H1 (cell line): ENCODE results near the gene GCNA.

ENCODE experiments used
- CEBPB ChIP-seq: IDR thresholded peaks from 2 replicates; pipeline ENCODE4 v1.6.1; 2012; ENCODE audit warnings: low read depth, low read length
- CHD2 ChIP-seq: IDR thresholded peaks from 2 replicates; pipeline ENCODE4 v1.6.1; 2012; ENCODE audit warnings: low read length, improper control_type of control experiment
- EP300 ChIP-seq, 2 experiments: IDR thresholded peaks; 1 replicate in 1 of 2; 2 replicates in 1 of 2; pipeline ENCODE4 v1.6.1; 2011 to 2012; ENCODE audit warnings: low read depth in 2 of 2, low read length in 2 of 2, mild to moderate bottlenecking in 2 of 2, borderline replicate concordance in 1 of 2, inconsistent platforms in 1 of 2, moderate library complexity in 1 of 2
- EZH2 ChIP-seq: fragments of 200-600 bp; sonication (generic); IDR thresholded peaks from 2 replicates; pipeline ENCODE4 v1.7.1; 2012; ENCODE audit warnings: low read depth, mild to moderate bottlenecking, moderate library complexity, low read length, inconsistent platforms; ENCODE audit not compliant: severe bottlenecking
- GABPA ChIP-seq: IDR thresholded peaks from 2 replicates; pipeline ENCODE4 v1.6.1; 2011; ENCODE audit warnings: mild to moderate bottlenecking, low read length, moderate library complexity, borderline replicate concordance; ENCODE audit not compliant: insufficient read depth
- KDM1A ChIP-seq: fragments of 200-600, 300-600 bp; sonication (generic); IDR thresholded peaks from 2 replicates; pipeline ENCODE4 v1.7.1; 2016; ENCODE audit warnings: mild to moderate bottlenecking, low read length, borderline replicate concordance
- POLR2AphosphoS5 ChIP-seq: IDR thresholded peaks from 2 replicates; pipeline ENCODE4 v1.6.1; 2011; ENCODE audit warnings: low read depth, low read length
- RAD21 ChIP-seq, 2 experiments: IDR thresholded peaks in 1 of 2; conservative IDR thresholded peaks in 1 of 2; 2 replicates each; pipeline ENCODE4 v1.6.1; 2011; ENCODE audit warnings: low read depth in 2 of 2, low read length in 2 of 2, improper control_type of control experiment in 1 of 2, inconsistent platforms in 1 of 2, mild to moderate bottlenecking in 1 of 2, moderate library complexity in 1 of 2
- RBBP5 ChIP-seq: IDR thresholded peaks from 2 replicates; pipeline ENCODE4 v1.7.1; 2012; ENCODE audit warnings: low read depth, mild to moderate bottlenecking, inconsistent platforms, low read length, moderate library complexity, borderline replicate concordance
- ZNF274 ChIP-seq: IDR thresholded peaks from 2 replicates; pipeline ENCODE4 v1.7.0; 2012; ENCODE audit warnings: low read length, borderline replicate concordance; ENCODE audit errors: extremely low read depth
- TF ChIP-seq, protein P1 (sequence below), 3 experiments: IDR thresholded peaks; 1 replicate in 2 of 3; 2 replicates in 1 of 3; pipeline versions ENCODE4 v1.5.1 to v1.6.1; 2011; ENCODE audit warnings: low read length in 3 of 3, mild to moderate bottlenecking in 3 of 3, inconsistent platforms in 2 of 3, low read depth in 1 of 3, moderate library complexity in 1 of 3; ENCODE audit not compliant: insufficient read depth in 1 of 3; ENCODE audit errors: control extremely low read depth in 1 of 3
- TF ChIP-seq, protein P2 (sequence below): IDR thresholded peaks from 2 replicates; pipeline ENCODE4 v1.6.1; 2011; ENCODE audit warnings: low read depth, mild to moderate bottlenecking, low read length; ENCODE audit not compliant: insufficient read depth
- TF ChIP-seq, protein P3 (sequence below): IDR thresholded peaks from 2 replicates; pipeline ENCODE4 v1.6.1; 2012; ENCODE audit warnings: inconsistent platforms
- TF ChIP-seq, protein P4 (sequence below): IDR thresholded peaks from 2 replicates; pipeline ENCODE4 v1.6.1; 2011; ENCODE audit warnings: low read length, improper control_type of control experiment

GRCh38 chrX:71550578-71550977 lies 27.7 kb upstream of the GCNA start:
- TF ChIP-seq, protein P1, sequence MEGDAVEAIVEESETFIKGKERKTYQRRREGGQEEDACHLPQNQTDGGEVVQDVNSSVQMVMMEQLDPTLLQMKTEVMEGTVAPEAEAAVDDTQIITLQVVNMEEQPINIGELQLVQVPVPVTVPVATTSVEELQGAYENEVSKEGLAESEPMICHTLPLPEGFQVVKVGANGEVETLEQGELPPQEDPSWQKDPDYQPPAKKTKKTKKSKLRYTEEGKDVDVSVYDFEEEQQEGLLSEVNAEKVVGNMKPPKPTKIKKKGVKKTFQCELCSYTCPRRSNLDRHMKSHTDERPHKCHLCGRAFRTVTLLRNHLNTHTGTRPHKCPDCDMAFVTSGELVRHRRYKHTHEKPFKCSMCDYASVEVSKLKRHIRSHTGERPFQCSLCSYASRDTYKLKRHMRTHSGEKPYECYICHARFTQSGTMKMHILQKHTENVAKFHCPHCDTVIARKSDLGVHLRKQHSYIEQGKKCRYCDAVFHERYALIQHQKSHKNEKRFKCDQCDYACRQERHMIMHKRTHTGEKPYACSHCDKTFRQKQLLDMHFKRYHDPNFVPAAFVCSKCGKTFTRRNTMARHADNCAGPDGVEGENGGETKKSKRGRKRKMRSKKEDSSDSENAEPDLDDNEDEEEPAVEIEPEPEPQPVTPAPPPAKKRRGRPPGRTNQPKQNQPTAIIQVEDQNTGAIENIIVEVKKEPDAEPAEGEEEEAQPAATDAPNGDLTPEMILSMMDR (IDR thresholded peaks at IDR 0.05; ENCODE audit: control extremely low read depth in 1 of 3, insufficient read depth in 1 of 3, low read depth in 1 of 3, low read length in 3 of 3): no peak
- no peak for TF ChIP-seq RAD21 (IDR thresholded peaks at IDR 0.05 in 1 of 2, conservative IDR thresholded peaks at IDR 0.05 in 1 of 2; ENCODE audit: low read depth in 2 of 2, low read length in 2 of 2)
- TF ChIP-seq GABPA: no peak
- no peak for TF ChIP-seq ZNF274
- no peak for TF ChIP-seq RBBP5
- TF ChIP-seq, protein P2, sequence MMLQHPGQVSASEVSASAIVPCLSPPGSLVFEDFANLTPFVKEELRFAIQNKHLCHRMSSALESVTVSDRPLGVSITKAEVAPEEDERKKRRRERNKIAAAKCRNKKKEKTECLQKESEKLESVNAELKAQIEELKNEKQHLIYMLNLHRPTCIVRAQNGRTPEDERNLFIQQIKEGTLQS: no peak
- TF ChIP-seq KDM1A: no peak
- TF ChIP-seq EZH2: no peak
- TF ChIP-seq, protein P3, sequence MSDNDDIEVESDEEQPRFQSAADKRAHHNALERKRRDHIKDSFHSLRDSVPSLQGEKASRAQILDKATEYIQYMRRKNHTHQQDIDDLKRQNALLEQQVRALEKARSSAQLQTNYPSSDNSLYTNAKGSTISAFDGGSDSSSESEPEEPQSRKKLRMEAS: no peak
- TF ChIP-seq CHD2: no peak
- no peak for TF ChIP-seq EP300 (IDR thresholded peaks at IDR 0.05; ENCODE audit: borderline replicate concordance in 1 of 2, low read depth in 2 of 2, low read length in 2 of 2)
- no peak for TF ChIP-seq CEBPB
- TF ChIP-seq, protein P4, sequence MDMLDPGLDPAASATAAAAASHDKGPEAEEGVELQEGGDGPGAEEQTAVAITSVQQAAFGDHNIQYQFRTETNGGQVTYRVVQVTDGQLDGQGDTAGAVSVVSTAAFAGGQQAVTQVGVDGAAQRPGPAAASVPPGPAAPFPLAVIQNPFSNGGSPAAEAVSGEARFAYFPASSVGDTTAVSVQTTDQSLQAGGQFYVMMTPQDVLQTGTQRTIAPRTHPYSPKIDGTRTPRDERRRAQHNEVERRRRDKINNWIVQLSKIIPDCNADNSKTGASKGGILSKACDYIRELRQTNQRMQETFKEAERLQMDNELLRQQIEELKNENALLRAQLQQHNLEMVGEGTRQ: no peak
- TF ChIP-seq POLR2AphosphoS5: no peak
